Sigmoid colon (tissue), 4 donors: ENCODE results near the gene NEO1.

ENCODE experiments used
- CTCF ChIP-seq, 4 experiments: fragments of 450-650 bp in 3 of 4; fragments of 200-600 bp in 1 of 4; IDR thresholded peaks; one replicate each; pipeline ENCODE4 v1.5.1; 2016 to 2019; ENCODE audit warnings: antibody characterized with exemption in 4 of 4, mild to moderate bottlenecking in 3 of 4, moderate library complexity in 2 of 4
- POLR2A ChIP-seq, 2 donors: fragments of 450-650 bp; IDR thresholded peaks; one replicate each; pipeline ENCODE4 v1.6.1; 2016; ENCODE audit warnings: antibody characterized with exemption in 2 of 2, mild to moderate bottlenecking in 2 of 2, moderate library complexity in 2 of 2
- POLR2AphosphoS5 ChIP-seq, 4 donors: sonication (generic); formaldehyde crosslinking; IDR thresholded peaks; one replicate each; pipeline ENCODE4 v1.6.1; 2017; ENCODE audit warnings: antibody characterized with exemption in 4 of 4

GRCh38 chr15:73331991-73332925 lies 280.0 kb downstream of the NEO1 start:
- TF ChIP-seq POLR2AphosphoS5 (IDR thresholded peaks at IDR 0.05): no peak
- no peak for TF ChIP-seq CTCF (IDR thresholded peaks at IDR 0.05)
- TF ChIP-seq POLR2A (IDR thresholded peaks at IDR 0.05): no peak
